ENCODE results near the gene OPRL1. TPM values are rescaled to one million over a fixed set of nuclear protein-coding genes. Genes with fewer than 3 reads are reported as not detected.

The OPRL1 gene
- total and polyA plus RNA-seq, 2 of the 8 experiments (the other 6 are each of a cell fraction or from before 2014, with no cell fraction given) = 0.63 to 0.98 TPM

GRCh38 chr20:64140956-64141355, 61.1 kb downstream of the OPRL1 start:
- no peak overlapping the region for H2AK5ac ChIP-seq (ENCODE audit: low read depth, low read length)
- no peak overlapping the region for H4K5ac ChIP-seq (ENCODE audit: insufficient read length, low read depth, low read length)
- no peak overlapping the region for H2BK20ac ChIP-seq (ENCODE audit: low read length)
- H3K4me2 ChIP-seq (ENCODE audit: insufficient read depth in 1 of 2, low read depth in 2 of 2, low read length in 2 of 2) = no peak overlapping the region
- H2BK5ac ChIP-seq (ENCODE audit: low read depth, low read length) = no peak overlapping the region
- H3K79me1 ChIP-seq (ENCODE audit: low read depth, low read length) = no peaks in the 10 kb centered on the region
- no peak for DNase-seq (ENCODE audit: low read depth in 1 of 2, low spot score in 2 of 2)
- H3K79me2 ChIP-seq (ENCODE audit: control insufficient read depth in 1 of 2, insufficient read depth in 2 of 2, low read length in 2 of 2) = no peaks in the 10 kb centered on the region
- H3K18ac ChIP-seq (ENCODE audit: extremely low read depth, low read length) = no peak overlapping the region
- H2AFZ ChIP-seq (ENCODE audit: low read length) = no peak overlapping the region
- no peak overlapping the region for H3K4me3 ChIP-seq (ENCODE audit: extremely low read depth in 1 of 4, insufficient read depth in 2 of 4, low read depth in 3 of 4, low read length in 4 of 4)
- TF ChIP-seq BCL11A (IDR thresholded peaks at IDR 0.05; ENCODE audit: low read depth in 2 of 2, low read length in 2 of 2) (no peak), CTBP2 (IDR thresholded peaks at IDR 0.05; ENCODE audit: borderline replicate concordance, insufficient read depth, insufficient read length, low read length) (no peak), JUN (IDR thresholded peaks at IDR 0.05; ENCODE audit: low read depth, low read length) (no peak), POLR2AphosphoS5 (IDR thresholded peaks at IDR 0.05; ENCODE audit: low read depth, low read length) (no peak), SIX5 (IDR thresholded peaks at IDR 0.05; ENCODE audit: low read depth, low read length) (no peak), GABPA (IDR thresholded peaks at IDR 0.05; ENCODE audit: borderline replicate concordance, insufficient read depth, low read length) (no peak), NRF1 (IDR thresholded peaks at IDR 0.05; ENCODE audit: low read depth, low read length) (no peak), YY1 (IDR thresholded peaks at IDR 0.05; ENCODE audit: low read depth, low read length) (no peak), SIN3A (conservative IDR thresholded peaks at IDR 0.05 in 1 of 2, IDR thresholded peaks at IDR 0.05 in 1 of 2; ENCODE audit: low read depth in 1 of 2, low read length in 2 of 2) (no peak), TBP (IDR thresholded peaks at IDR 0.05; ENCODE audit: low read depth, low read length) (no peak), TAF1 (IDR thresholded peaks at IDR 0.05; ENCODE audit: low read depth, low read length) (no peak), NANOG (IDR thresholded peaks at IDR 0.05; ENCODE audit: insufficient read depth, low read depth, low read length, poor library complexity, severe bottlenecking) (no peak)
- TF ChIP-seq, protein P1, sequence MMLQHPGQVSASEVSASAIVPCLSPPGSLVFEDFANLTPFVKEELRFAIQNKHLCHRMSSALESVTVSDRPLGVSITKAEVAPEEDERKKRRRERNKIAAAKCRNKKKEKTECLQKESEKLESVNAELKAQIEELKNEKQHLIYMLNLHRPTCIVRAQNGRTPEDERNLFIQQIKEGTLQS (IDR thresholded peaks at IDR 0.05; ENCODE audit: insufficient read depth, low read depth, low read length) = no peak
- no peaks in the 10 kb centered on the region for H3K36me3 ChIP-seq (ENCODE audit: control insufficient read depth in 2 of 4, insufficient read depth in 4 of 4, low read length in 3 of 4)
- WGBS, 2 experiments (ENCODE audit: extremely low coverage in 1 of 2, insufficient coverage in 1 of 2, insufficient read length in 1 of 2, insufficient replicate concordance in 2 of 2, low coverage in 1 of 2, low lambda C conversion rate in 2 of 2, missing lambda C conversion rate in 1 of 2) = 87% methylated on average over 10 of the region's 10 CpGs; no CpG with 5 or more reads in 1 of the 2 experiments
- H3K4me1 ChIP-seq (replicated peaks in 1 of 4; ENCODE audit: control insufficient read depth in 3 of 4, insufficient read depth in 4 of 4, low read length in 3 of 4) = peaks cover 0 to 9% (median 5%) of the 10 kb centered on the region in 4 experiments; a peak in 5 of 7 replicates
- H3K56ac ChIP-seq (replicated peaks; ENCODE audit: insufficient read length, low read depth, low read length) = no peak overlapping the region
- no peak overlapping the region for H3K27ac ChIP-seq (ENCODE audit: low read depth, low read length)
- FAIRE-seq = no peak
- H4K20me1 ChIP-seq (replicated peaks in 1 of 2; ENCODE audit: control insufficient read depth in 1 of 2, insufficient read depth in 2 of 2, low read length in 2 of 2) = no peaks in the 10 kb centered on the region
- H4K91ac ChIP-seq (replicated peaks; ENCODE audit: insufficient read length, low read length) = no peak overlapping the region
- no peak overlapping the region for H3K23ac ChIP-seq (ENCODE audit: insufficient read length)
- ChIA-PET POLR2A (ENCODE audit: partially characterized antibody) (interaction anchor here (2.2 kb wide), 1 partner anchor 16 kb away, joined by 5 read pairs; no protein-coding TSS in a partner anchor), CTCF (ENCODE audit: partially characterized antibody) (interaction anchor here (0.5 to 2.2 kb wide), 10 partner anchors 10 to 102 kb away, joined by 3 to 11 read pairs (median 4); no protein-coding TSS in a partner anchor)
- peaks cover 17 to 19% of the 10 kb centered on the region in 2 experiments for H3K9me3 ChIP-seq (ENCODE audit: insufficient read depth in 2 of 2, low read depth in 1 of 2, low read length in 1 of 2)
- H3K14ac ChIP-seq (ENCODE audit: insufficient read length) = no peak overlapping the region
- H2BK15ac ChIP-seq (ENCODE audit: low read length) = no peak overlapping the region
- H3K4ac ChIP-seq (replicated peaks; ENCODE audit: insufficient read length, low read depth, low read length) = no peak overlapping the region
- H2BK12ac ChIP-seq (ENCODE audit: low read depth, low read length) = no peak overlapping the region
- no peak overlapping the region for H4K8ac ChIP-seq (ENCODE audit: extremely low read depth, insufficient read depth, low read length)
- H3K9ac ChIP-seq (replicated peaks in 1 of 4; ENCODE audit: extremely low read depth in 1 of 4, low read depth in 3 of 4, low read length in 3 of 4) = no peak overlapping the region
- H3K23me2 ChIP-seq (ENCODE audit: low read depth, low read length) = no peaks in the 10 kb centered on the region
- H3K27me3 ChIP-seq (replicated peaks in 1 of 4; ENCODE audit: control insufficient read depth in 3 of 4, extremely low read depth in 1 of 4, insufficient read depth in 3 of 4, low read length in 3 of 4) = no peaks in the 10 kb centered on the region
- H2BK120ac ChIP-seq (replicated peaks; ENCODE audit: low read depth, low read length) = no peak overlapping the region
